ENCODE data around the gene GNB4.

GNB4 gene

GRCh38 chr3:179451265-179452175 lies at the start of gene GNB4:
GNB4 (minus strand) TSS chr3:179451470; CDS start chr3:179426200, 25,270 bp downstream.
- DNase-seq (ENCODE audit: low read depth in 1 of 2, low spot score in 1 of 2): peak in 1 of 2 donors; percentile 3

- no peak for DNase-seq (ENCODE audit: low read depth in 1 of 2, low spot score in 1 of 2)
Observed at GRCh38 chr3:179495483-179495882, 44.2 kb upstream of the GNB4 start.

DNA sequence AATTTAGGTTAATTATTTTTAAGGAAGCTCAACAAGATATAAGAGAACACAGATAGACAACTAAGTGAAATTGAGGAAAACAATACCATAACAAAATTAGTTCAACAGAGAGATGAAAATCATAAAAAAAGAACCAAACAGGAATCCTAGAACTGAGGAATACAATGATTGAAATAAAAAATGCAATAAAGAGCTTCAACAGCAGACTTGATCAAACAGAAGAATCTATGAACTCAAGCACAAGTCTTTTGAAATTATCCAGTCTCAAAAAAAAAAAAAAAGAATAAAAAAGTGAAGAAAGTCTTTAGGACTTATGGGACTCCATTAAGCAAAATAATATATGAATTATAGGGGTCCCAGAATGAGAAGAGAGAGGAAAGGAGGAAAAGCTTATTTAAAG lies 42.0 kb upstream of the GNB4 start:
- no peak for DNase-seq (ENCODE audit: low read depth in 1 of 2, low spot score in 1 of 2)

DNA sequence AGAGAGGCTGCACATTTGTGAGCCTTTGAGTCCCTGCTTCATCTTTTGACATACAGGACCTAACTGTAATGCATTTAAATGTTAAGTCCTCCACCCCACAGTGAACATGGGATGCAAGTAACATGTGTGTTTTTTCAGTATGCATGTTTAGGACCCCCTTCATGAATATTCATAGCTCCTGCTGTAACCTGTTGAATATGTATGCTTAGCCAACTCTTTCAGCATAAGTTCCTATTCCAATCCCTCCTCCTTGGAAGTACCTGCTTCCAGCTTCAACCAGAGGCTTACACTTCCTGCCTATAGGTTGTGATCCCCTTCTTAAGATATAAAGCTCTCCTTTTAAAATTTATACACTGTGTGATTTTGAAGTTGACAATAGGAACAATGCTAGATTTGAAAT lies 36.9 kb upstream of the GNB4 start:
- DNase-seq (ENCODE audit: low read depth in 1 of 2, low spot score in 1 of 2): no peak

DNA sequence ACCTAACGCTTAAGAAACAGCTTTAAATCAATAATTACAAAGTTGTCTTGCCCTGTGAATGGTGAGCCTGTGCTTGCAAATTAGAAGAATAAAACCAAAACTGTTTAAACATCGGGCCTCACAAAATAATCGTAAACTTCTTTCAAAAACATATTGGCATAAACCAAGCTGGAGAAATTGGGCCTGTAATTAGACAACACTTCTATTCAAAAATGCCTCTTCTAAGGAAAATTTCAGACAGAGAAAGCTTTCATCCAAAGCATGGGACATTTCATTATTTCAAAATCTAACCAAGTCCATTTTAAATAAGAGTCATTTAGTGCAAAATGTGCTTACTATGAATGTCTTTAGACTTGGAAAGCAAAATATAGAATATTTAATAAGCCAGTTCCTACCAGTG lies 35.5 kb upstream of the GNB4 start:
- DNase-seq (ENCODE audit: low read depth in 1 of 2, low spot score in 1 of 2): no peak

GRCh38 chr3:179482857-179483256 lies 31.6 kb upstream of the GNB4 start:
- no peak for DNase-seq (ENCODE audit: low read depth in 1 of 2, low spot score in 1 of 2)

- no peak for DNase-seq (ENCODE audit: low read depth in 1 of 2, low spot score in 1 of 2)
Observed at GRCh38 chr3:179476215-179476614, 24.9 kb upstream of the GNB4 start.

GRCh38 chr3:179474480-179474879 lies 23.2 kb upstream of the GNB4 start:
- no peak for DNase-seq (ENCODE audit: low read depth in 1 of 2, low spot score in 1 of 2)

DNA sequence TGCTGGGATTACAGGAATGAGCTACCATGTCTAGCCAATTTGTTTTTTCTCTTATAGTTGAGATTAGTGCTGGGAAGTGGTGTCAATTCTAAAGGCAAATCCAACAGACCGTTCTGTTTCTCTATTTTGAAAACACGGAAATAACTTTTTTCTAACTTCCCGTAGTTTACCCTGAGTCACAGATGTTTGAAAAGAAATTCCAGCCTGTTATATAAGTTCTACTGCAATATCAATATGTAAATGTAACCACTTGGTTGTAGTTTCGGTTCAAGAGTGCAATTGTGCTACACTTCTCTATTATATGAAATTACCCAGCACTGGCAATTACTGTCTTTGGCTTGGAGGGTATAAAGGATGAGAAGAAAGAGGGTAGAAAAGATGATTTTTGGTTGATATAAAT lies 22.3 kb upstream of the GNB4 start:
- DNase-seq (ENCODE audit: low read depth in 1 of 2, low spot score in 1 of 2): no peak

DNA sequence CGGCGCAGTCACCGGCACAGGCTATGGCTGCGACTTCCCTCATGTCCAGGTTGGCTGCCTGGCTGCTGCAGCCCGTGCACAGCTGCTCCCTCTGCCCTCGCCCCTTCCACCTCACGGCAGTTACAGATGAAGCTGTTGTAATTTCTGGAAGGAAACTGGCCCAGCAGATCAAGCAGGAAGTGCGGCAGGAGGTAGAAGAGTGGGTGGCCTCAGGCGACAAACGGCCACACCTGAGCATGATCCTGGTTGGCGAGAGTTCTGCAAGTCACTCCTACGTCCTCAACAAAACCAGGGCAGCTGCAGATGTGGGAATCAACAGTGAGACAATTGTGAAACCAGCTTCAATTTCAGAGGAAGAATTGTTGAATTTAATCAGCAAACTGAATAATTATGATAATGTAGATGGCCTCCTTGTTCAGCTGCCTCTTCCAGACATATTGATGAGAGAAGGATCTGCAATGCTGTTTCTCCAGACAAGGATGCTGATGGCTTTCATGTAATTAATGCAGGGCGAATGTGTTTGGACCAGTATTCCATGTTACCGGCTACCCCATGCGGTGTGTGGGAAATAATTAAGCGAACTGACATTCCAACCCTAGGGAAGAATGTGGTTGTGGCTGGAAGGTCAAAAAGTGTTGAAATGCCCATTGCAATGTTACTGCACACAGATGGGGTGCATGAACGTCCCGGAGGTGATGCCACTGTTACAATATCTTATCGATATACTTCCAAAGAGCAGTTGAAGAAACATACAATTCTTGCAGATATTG lies 13.2 kb upstream of the GNB4 start:
- no peak for DNase-seq (ENCODE audit: low read depth in 1 of 2, low spot score in 1 of 2)

- DNase-seq (ENCODE audit: low read depth in 1 of 2, low spot score in 1 of 2): no peak
Observed at GRCh38 chr3:179463319-179463718, 12.0 kb upstream of the GNB4 start.

DNA sequence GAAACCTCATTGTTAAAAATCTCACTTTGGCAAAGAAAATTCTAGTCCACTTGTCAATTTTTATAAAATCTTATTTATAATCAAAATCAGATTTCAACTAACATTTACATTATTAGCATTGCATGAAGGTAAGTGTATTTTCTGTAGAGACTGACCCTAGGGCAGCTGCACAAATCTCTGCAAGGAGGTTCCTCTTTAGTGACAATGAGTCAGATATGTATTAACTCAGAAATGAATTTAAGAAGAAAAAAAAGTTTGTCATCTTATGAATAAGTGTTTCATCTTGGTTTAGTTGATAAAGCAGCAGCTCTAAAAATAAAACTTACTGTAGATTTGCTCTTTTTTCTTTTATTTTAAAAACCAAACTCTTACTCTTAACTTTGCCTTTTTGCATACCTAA lies 9.0 kb upstream of the GNB4 start:
- DNase-seq (ENCODE audit: low read depth in 1 of 2, low spot score in 1 of 2): no peak

- DNase-seq (ENCODE audit: low read depth in 1 of 2, low spot score in 1 of 2): no peak
Observed at GRCh38 chr3:179455954-179456353, 4.7 kb upstream of the GNB4 start.

GRCh38 chr3:179454887-179455286 lies 3.6 kb upstream of the GNB4 start:
- no peak for DNase-seq (ENCODE audit: low read depth in 1 of 2, low spot score in 1 of 2)

DNA sequence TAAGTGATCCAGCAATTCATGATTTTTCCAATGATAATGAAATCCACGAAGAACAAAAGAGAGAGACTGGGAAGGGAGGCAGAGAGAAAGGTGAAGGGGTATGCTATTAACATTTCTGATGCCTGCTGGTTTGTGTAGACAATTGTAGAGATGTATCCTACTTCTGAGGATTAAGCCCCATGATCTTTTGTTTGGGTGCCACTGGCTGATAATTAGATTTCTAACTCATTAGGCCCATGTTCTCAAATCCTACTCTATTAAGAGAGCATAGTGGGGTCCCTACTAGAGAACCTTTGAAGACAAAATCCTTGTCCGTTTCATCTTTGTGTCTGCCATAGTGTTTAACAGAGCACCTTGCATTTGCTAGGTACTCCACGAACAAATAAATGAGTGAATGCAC lies 2.7 kb upstream of the GNB4 start:
- no peak for DNase-seq (ENCODE audit: low read depth in 1 of 2, low spot score in 1 of 2)

DNA sequence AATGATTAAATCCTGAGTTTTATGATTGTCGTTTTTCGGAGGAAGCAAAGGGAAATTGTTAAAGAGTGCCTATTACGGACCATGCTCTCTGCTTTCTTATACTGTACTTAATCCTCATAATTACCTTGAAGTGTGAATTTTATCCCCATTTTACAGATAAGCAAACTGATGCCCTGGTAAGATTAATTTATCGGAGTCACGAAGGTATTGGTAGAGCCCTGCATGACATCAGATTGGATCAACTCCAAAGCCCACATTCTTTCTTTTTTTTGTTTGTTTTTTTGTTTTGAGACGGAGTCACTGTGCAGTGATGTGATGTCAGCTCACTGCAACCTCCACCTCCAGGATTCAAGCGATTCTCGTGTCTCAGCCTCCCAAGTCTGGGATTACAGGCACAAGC lies 1.6 kb upstream of the GNB4 start:
- DNase-seq (ENCODE audit: low read depth in 1 of 2, low spot score in 1 of 2): no peak

DNA sequence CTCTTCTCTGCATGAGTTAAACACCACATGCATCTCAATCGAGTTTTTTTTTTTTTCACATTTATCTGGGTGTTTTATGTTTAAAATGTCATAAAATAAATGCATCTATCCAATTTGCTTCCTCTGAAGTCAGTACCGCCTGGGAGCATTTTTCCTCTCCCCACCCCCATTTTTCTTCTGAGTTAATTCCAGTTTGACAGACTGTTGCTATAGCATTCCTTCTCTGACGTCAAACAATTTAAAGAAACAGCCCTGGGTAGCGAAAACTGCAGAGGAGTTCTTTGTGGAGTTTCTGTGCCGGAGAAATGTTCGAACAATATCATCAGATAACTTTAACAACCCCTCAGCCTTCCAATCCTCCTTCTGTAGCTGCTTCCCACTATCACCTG lies 900 bp upstream of the GNB4 start:
- no peak for DNase-seq (ENCODE audit: low read depth in 1 of 2, low spot score in 1 of 2)

DNA sequence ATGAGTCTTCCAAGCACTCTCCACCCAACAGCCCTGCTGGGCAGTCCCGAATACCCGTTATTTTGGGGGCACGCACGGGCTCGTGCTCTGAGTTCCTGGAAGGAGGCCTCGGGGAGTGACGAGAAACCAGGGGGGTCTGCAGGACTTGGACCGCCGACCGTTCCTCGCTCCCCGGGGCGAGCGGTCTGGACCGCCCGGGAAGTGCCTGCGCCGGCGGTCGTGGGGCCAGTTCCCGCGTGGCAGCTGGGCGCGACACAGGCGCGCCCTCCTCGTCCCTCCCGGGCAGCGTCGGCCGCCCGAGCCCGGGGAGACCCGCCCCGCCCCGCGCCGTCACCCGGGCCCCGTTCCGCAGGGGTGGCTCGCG lies 387 bp downstream of the GNB4 start:
- DNase-seq (ENCODE audit: low read depth in 1 of 2, low spot score in 1 of 2): no peak

DNA sequence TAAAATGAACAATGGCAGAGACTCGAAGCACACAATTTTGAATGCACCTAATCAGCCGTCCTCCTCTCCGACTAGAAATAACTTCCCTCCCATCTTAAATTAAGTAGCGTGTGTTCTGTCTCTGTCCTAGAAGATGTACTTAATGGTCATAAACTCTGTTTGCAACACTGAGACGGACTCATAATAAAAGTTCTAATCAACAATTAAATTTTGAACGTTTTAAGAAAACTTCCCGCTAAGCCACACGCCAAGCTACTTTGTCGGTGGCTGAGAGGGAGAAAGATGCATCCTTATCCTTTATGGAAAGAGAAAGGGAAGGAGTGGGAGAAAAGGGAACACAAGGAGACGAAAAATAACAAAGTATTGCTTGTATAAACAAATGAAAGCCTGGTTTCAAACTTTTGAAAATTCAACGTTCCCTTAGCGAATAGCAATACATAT lies 989 bp downstream of the GNB4 start:
- DNase-seq (ENCODE audit: low read depth in 1 of 2, low spot score in 1 of 2): no peak

- no peak for DNase-seq (ENCODE audit: low read depth in 1 of 2, low spot score in 1 of 2)
Observed at GRCh38 chr3:179449636-179450035, 1.6 kb downstream of the GNB4 start.

DNA sequence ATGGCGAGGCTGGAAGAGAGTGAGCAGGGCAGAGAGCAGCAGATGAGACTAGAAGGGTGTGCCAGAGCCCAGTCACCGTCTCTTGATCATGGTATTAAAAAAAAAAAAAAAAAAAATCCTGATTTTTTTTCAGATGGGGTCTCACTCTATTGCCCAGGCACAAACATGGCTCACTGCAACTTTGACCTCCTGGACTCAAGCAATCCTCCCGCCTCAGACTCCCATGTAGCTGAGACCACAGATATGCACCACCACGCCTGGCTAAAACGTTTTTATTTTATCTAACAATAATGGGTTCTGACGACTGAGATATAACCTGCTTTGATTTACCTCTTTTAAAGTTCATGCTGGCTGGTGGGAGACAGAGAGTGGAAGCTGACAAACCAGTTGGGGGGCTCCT lies 4.0 kb downstream of the GNB4 start:
- no peak for DNase-seq (ENCODE audit: low read depth in 1 of 2, low spot score in 1 of 2)

DNA sequence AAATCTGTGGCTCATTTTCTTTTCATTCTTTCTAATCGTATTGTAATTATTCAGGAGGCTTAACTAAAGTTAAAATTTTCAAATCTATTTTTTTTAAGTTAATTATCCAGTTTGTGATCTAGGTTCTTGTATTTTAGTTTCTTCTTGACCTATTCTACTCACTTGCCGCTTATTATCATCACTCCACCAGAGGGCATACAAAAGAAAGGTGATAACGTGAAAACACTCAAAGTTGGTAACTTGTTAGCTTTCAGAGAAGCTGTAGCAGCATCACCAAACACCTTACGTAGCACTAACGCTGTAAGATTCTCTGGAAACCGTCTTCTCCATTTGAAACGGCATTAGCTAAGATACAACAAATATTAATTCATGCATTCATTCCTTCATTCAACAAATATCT lies 4.8 kb downstream of the GNB4 start:
- DNase-seq (ENCODE audit: low read depth in 1 of 2, low spot score in 1 of 2): no peak
